GM23338 (cell line): ENCODE measurements around the gene EYS. TPM values are rescaled to one million over a fixed set of nuclear protein-coding genes. Genes with fewer than 3 reads are reported as not detected.

ENCODE experiments used
- ATAC-seq: fragments of 200-7000 bp; cut with Tn5 transposase; 3 replicates; pipeline ENCODE4 v1.9.1; 2020
- DNase-seq: peaks from one replicate; pipeline ENCODE4 v3.0.0-alpha.2; 2015; ENCODE audit warnings: low spot score
- H2AFZ ChIP-seq: fragments of 200-600 bp; sonication (generic); 2 replicates; pipeline ENCODE4 v1.8.0; 2016; ENCODE audit warnings: antibody characterized with exemption, mild to moderate bottlenecking, moderate library complexity
- H3F3A ChIP-seq: fragments of 200-600 bp; sonication (generic); replicated peaks from 2 replicates; pipeline ENCODE4 v1.8.0; 2017; ENCODE audit warnings: antibody characterized with exemption, mixed run types, low read depth
- H3K27ac ChIP-seq: fragments of 200-600 bp; sonication (generic); 2 replicates; pipeline ENCODE4 v1.6.1; 2016; ENCODE audit warnings: low read depth
- H3K27me3 ChIP-seq: fragments of 200-600 bp; sonication (generic); 2 replicates; pipeline ENCODE4 v1.8.0; 2016; ENCODE audit warnings: mild to moderate bottlenecking, mixed run types, moderate library complexity; ENCODE audit not compliant: insufficient read depth
- H3K36me3 ChIP-seq: fragments of 200-600 bp; sonication (generic); 2 replicates; pipeline ENCODE4 v1.8.0; 2016; ENCODE audit warnings: mild to moderate bottlenecking; ENCODE audit not compliant: insufficient read depth
- H3K4me1 ChIP-seq: fragments of 200-600 bp; sonication (generic); 2 replicates; pipeline ENCODE4 v1.8.0; 2016; ENCODE audit warnings: mild to moderate bottlenecking, moderate library complexity; ENCODE audit not compliant: insufficient read depth
- H3K4me2 ChIP-seq: fragments of 200-600 bp; sonication (generic); 2 replicates; pipeline ENCODE4 v1.7.1; 2017; ENCODE audit warnings: mixed run types
- H3K4me3 ChIP-seq: fragments of 200-600 bp; sonication (generic); 2 replicates; pipeline ENCODE4 v1.6.1; 2016; ENCODE audit warnings: mixed run types
- H3K79me2 ChIP-seq: fragments of 200-600 bp; sonication (generic); replicated peaks from 2 replicates; pipeline ENCODE4 v1.8.0; 2017; ENCODE audit warnings: mild to moderate bottlenecking; ENCODE audit not compliant: insufficient read depth
- H3K9me2 ChIP-seq: fragments of 200-600 bp; sonication (generic); 2 replicates; pipeline ENCODE4 v1.8.0; 2017; ENCODE audit not compliant: insufficient read depth
- H4K20me1 ChIP-seq: fragments of 200-600 bp; sonication (generic); replicated peaks from 2 replicates; pipeline ENCODE4 v1.8.0; 2017; ENCODE audit warnings: mild to moderate bottlenecking; ENCODE audit not compliant: insufficient read depth
- H3K27ac Mint-ChIP-seq: 2 replicates; pipeline ENCODE4 v1.8.0; 2020; ENCODE audit warnings: inconsistent platforms, mild to moderate bottlenecking, moderate library complexity, mixed read lengths
- H3K27me3 Mint-ChIP-seq: 3 replicates; pipeline ENCODE4 v1.8.0; 2022; ENCODE audit warnings: low read depth, mild to moderate bottlenecking, moderate library complexity, mixed read lengths, inconsistent platforms; ENCODE audit not compliant: insufficient read depth, poor library complexity
- H3K36me3 Mint-ChIP-seq: 3 replicates; pipeline ENCODE4 v1.8.0; 2021; ENCODE audit warnings: low read depth, mild to moderate bottlenecking, inconsistent platforms, moderate library complexity, mixed read lengths
- H3K4me1 Mint-ChIP-seq: 3 replicates; pipeline ENCODE4 v1.8.0; 2020; ENCODE audit warnings: mild to moderate bottlenecking, inconsistent platforms, mixed read lengths
- H3K4me3 Mint-ChIP-seq: 3 replicates; pipeline ENCODE4 v1.8.0; 2021; ENCODE audit warnings: moderate library complexity, mild to moderate bottlenecking, inconsistent platforms, mixed read lengths
- H3K9me3 Mint-ChIP-seq: 3 replicates; pipeline ENCODE4 v1.8.0; 2020; ENCODE audit warnings: moderate library complexity, mild to moderate bottlenecking, inconsistent platforms, mixed read lengths
- CREB1 ChIP-seq: fragments of 250-450 bp; sonication (Bioruptor Pico); IDR thresholded peaks from 2 replicates; pipeline ENCODE4 v1.5.0; 2020; ENCODE audit warnings: low read depth, mild to moderate bottlenecking, moderate library complexity
- CTCF ChIP-seq, 2 experiments: fragments of 200-600 bp in 1 of 2; sonication (generic) in 1 of 2; conservative IDR thresholded peaks; 2 replicates each; pipeline versions ENCODE4 v1.5.1 to v1.6.1; 2016 to 2017; ENCODE audit warnings: antibody characterized with exemption in 2 of 2, low read depth in 2 of 2, mild to moderate bottlenecking in 2 of 2, moderate library complexity in 1 of 2
- ETS1 ChIP-seq: IDR thresholded peaks from 2 replicates; pipeline ENCODE4 v1.6.1; 2016; ENCODE audit warnings: antibody characterized with exemption
- EZH2 ChIP-seq: fragments of 200-600 bp; sonication (generic); IDR thresholded peaks from one replicate; pipeline ENCODE4 v1.8.0; 2017; ENCODE audit warnings: antibody characterized with exemption, mild to moderate bottlenecking, low read depth; ENCODE audit not compliant: unreplicated experiment
- EZH2phosphoT487 ChIP-seq: fragments of 200-600 bp; sonication (generic); IDR thresholded peaks from one replicate; pipeline ENCODE4 v1.8.1; 2018; ENCODE audit warnings: antibody characterized with exemption; ENCODE audit not compliant: unreplicated experiment
- JUNB ChIP-seq: IDR thresholded peaks from one replicate; pipeline ENCODE4 v1.6.1; 2016; ENCODE audit warnings: antibody characterized with exemption; ENCODE audit not compliant: unreplicated experiment
- NANOG ChIP-seq: IDR thresholded peaks from 2 replicates; pipeline ENCODE4 v1.6.1; 2016; ENCODE audit warnings: antibody characterized with exemption, borderline replicate concordance
- POLR2AphosphoS5 ChIP-seq: IDR thresholded peaks from 2 replicates; pipeline ENCODE4 v1.6.1; 2016; ENCODE audit warnings: antibody characterized with exemption, low read depth
- REST ChIP-seq: IDR thresholded peaks from one replicate; pipeline ENCODE4 v1.6.1; 2018; ENCODE audit warnings: antibody characterized with exemption; ENCODE audit not compliant: unreplicated experiment
- STAT1 ChIP-seq: IDR thresholded peaks from one replicate; pipeline ENCODE4 v1.6.1; 2016; ENCODE audit warnings: antibody characterized with exemption; ENCODE audit not compliant: unreplicated experiment
- ZNF114 ChIP-seq: fragments of 250-450 bp; sonication (Bioruptor Pico); IDR thresholded peaks from 2 replicates; pipeline ENCODE4 v1.5.0; 2020; ENCODE audit warnings: mild to moderate bottlenecking, moderate library complexity
- ZNF331 ChIP-seq: fragments of 250-450 bp; sonication (Bioruptor Pico); IDR thresholded peaks from 2 replicates; pipeline ENCODE4 v1.5.0; 2020; ENCODE audit warnings: low read depth, mild to moderate bottlenecking, moderate library complexity
- ZNF462 ChIP-seq: fragments of 250-450 bp; sonication (Bioruptor Pico); IDR thresholded peaks from 2 replicates; pipeline ENCODE4 v1.5.0; 2020; ENCODE audit warnings: mild to moderate bottlenecking, moderate library complexity
- polyA plus RNA-seq: library from polyadenylated mRNA; unstranded; fragments of >200 nt; fragmentation: Nextera tagmentation; extraction: Ambion mirVana; gene quantifications from 2 replicates; pipeline ENCODE4 v1.2.1, GENCODE V29; 2016
- total RNA-seq: library from RNA; depleted of rRNA; stranded (reverse); fragments of >200 nt; shearing (Covaris generic); gene quantifications from 2 replicates; pipeline ENCODE4 v1.2.3, GENCODE V29; 2014

EYS gene
- total and polyA plus RNA-seq, 2 experiments from 2014 or later: 0.38 to 0.52 TPM

- no peaks in the 10 kb centered on the region for H3K4me1 ChIP-seq
- no peaks in the 10 kb centered on the region for H3K79me2 ChIP-seq
- no peak for DNase-seq
- no peak for ATAC-seq
- H4K20me1 ChIP-seq: no peaks in the 10 kb centered on the region
- H3K36me3 ChIP-seq: no peaks in the 10 kb centered on the region
- H3F3A ChIP-seq: no peaks in the 10 kb centered on the region
- Mint-ChIP-seq H3K36me3 (no peaks in the 10 kb centered on the region), H3K4me1 (no peaks in the 10 kb centered on the region), H3K27ac (no peak overlapping the region), H3K27me3 (no peaks in the 10 kb centered on the region), H3K9me3 (no peaks in the 10 kb centered on the region; the same call in 2 of the 3 replicates), H3K4me3 (no peak overlapping the region)
- no peak overlapping the region for H2AFZ ChIP-seq
- no peak overlapping the region for H3K4me2 ChIP-seq
- no peak overlapping the region for H3K4me3 ChIP-seq
- H3K27me3 ChIP-seq: no peaks in the 10 kb centered on the region
- H3K9me2 ChIP-seq: no peaks in the 10 kb centered on the region
- TF ChIP-seq EZH2 (no peak), ZNF114 (CRISPR knock-in tag) (no peak), ZNF462 (CRISPR knock-in tag) (no peak), EZH2phosphoT487 (no peak), ZNF331 (no peak), NANOG (no peak), CTCF (conservative IDR thresholded peaks at IDR 0.05; ENCODE audit: low read depth in 2 of 2) (no peak), CREB1 (CRISPR knock-in tag) (no peak), STAT1 (no peak), POLR2AphosphoS5 (no peak), JUNB (no peak), ETS1 (no peak), REST (no peak)
- no peak overlapping the region for H3K27ac ChIP-seq
Measured at GRCh38 chr6:65161661-65162060, 545.4 kb downstream of the EYS start.
